Keratinocyte (primary cell): ENCODE data around the gene DCP2. TPM values are rescaled to one million over a fixed set of nuclear protein-coding genes. Genes with fewer than 3 reads are reported as not detected.

Experiments used
- DNase-seq: peaks from one replicate; pipeline ENCODE4 v3.0.0-alpha.2; 2011; ENCODE audit warnings: low read depth, missing footprints, low spot score
- FAIRE-seq: peaks from 2 replicates; lab custom pipeline; 2011; peaks lifted over from hg19 to GRCh38; lab: Jason Lieb, UNC
- H2AFZ ChIP-seq: 2 replicates; pipeline ENCODE4 v1.6.0; 2012; ENCODE audit warnings: low read length, control low read depth, inconsistent platforms; ENCODE audit not compliant: control insufficient read depth
- H3K27ac ChIP-seq: 2 replicates; pipeline ENCODE4 v1.5.1; 2011; ENCODE audit warnings: low read length; ENCODE audit not compliant: control insufficient read depth, insufficient read depth
- H3K27me3 ChIP-seq: 3 replicates; pipeline ENCODE4 v1.6.0; 2011; ENCODE audit warnings: low read length; ENCODE audit not compliant: control insufficient read depth, insufficient read depth; ENCODE audit errors: extremely low read depth
- H3K36me3 ChIP-seq, 2 experiments: 2 replicates in 1 of 2; 3 replicates in 1 of 2; pipeline ENCODE4 v1.5.1; 2011; ENCODE audit warnings: low read length in 2 of 2, mild to moderate bottlenecking in 1 of 2; ENCODE audit not compliant: control insufficient read depth in 2 of 2, insufficient read depth in 2 of 2; ENCODE audit errors: extremely low read depth in 1 of 2
- H3K4me1 ChIP-seq: 3 replicates; pipeline ENCODE4 v1.5.1; 2011; ENCODE audit warnings: low read length; ENCODE audit not compliant: control insufficient read depth, insufficient read depth; ENCODE audit errors: extremely low read depth
- H3K4me2 ChIP-seq: 3 replicates; pipeline ENCODE4 v1.6.0; 2011; ENCODE audit warnings: low read depth, low read length; ENCODE audit not compliant: control insufficient read depth, insufficient read depth; ENCODE audit errors: extremely low read depth
- H3K4me3 ChIP-seq, 3 experiments: fragments of 200-600 bp in 1 of 3; sonication (generic) in 1 of 3; 2 replicates in 2 of 3; 3 replicates in 1 of 3; pipeline ENCODE4 v1.5.1; 2011 to 2016; ENCODE audit warnings: low read length in 3 of 3, mild to moderate bottlenecking in 3 of 3, control low read depth in 2 of 3, inconsistent platforms in 1 of 3, low read depth in 1 of 3, mixed read lengths in 1 of 3, mixed run types in 1 of 3, moderate library complexity in 1 of 3; ENCODE audit not compliant: control insufficient read depth in 2 of 3, insufficient read depth in 2 of 3; ENCODE audit errors: extremely low read depth in 1 of 3
- H3K79me2 ChIP-seq: 2 replicates; pipeline ENCODE4 v1.6.0; 2012; ENCODE audit warnings: low read length; ENCODE audit not compliant: control insufficient read depth, insufficient read depth
- H3K9ac ChIP-seq: 3 replicates; pipeline ENCODE4 v1.6.0; 2011; ENCODE audit warnings: low read length; ENCODE audit not compliant: control insufficient read depth, insufficient read depth; ENCODE audit errors: extremely low read depth
- H3K9me1 ChIP-seq: 3 replicates; pipeline ENCODE4 v1.6.0; 2011; ENCODE audit warnings: low read length; ENCODE audit not compliant: control insufficient read depth, insufficient read depth; ENCODE audit errors: extremely low read depth
- H3K9me3 ChIP-seq: 2 replicates; pipeline ENCODE4 v1.5.1; 2012; ENCODE audit warnings: low read depth, low read length; ENCODE audit not compliant: control insufficient read depth
- H4K20me1 ChIP-seq: 3 replicates; pipeline ENCODE4 v1.6.0; 2011; ENCODE audit warnings: low read length; ENCODE audit not compliant: control insufficient read depth, insufficient read depth; ENCODE audit errors: extremely low read depth
- EZH2 ChIP-seq: IDR thresholded peaks from one replicate; pipeline ENCODE4 v1.6.1; 2012; ENCODE audit warnings: inconsistent platforms, mild to moderate bottlenecking, low read length, moderate library complexity
- dilution Hi-C: fragments of 300-500 bp; cut with MboI; formaldehyde crosslinking; loops from one replicate; pipeline ENCODE4 v1.7.0; 2020; ENCODE audit warnings: low sequenced_read_pairs; ENCODE audit not compliant: extremely low pct_ligation_motif_present
- polyA plus RNA-seq, 5 experiments: library from polyadenylated mRNA; depleted of rRNA in 3 of 5; stranded (reverse) in 3 of 5; stranded (forward) in 1 of 5; unstranded in 1 of 5; fragments of >200 nt; gene quantifications; 1 replicate in 1 of 5; 2 replicates in 3 of 5; 3 replicates in 1 of 5; pipeline versions ENCODE4 v1.2.1 to v1.2.3, GENCODE V29; 2011 to 2012; ENCODE audit warnings: missing spikeins in 2 of 5, low read depth in 1 of 5, low replicate concordance in 1 of 5
- TF ChIP-seq, protein P1 (sequence below), 3 experiments: IDR thresholded peaks in 1 of 3; conservative IDR thresholded peaks in 1 of 3; optimal IDR thresholded peaks in 1 of 3; 2 replicates in 2 of 3; 3 replicates in 1 of 3; pipeline versions ENCODE3 to v1.5.1; 2011; ENCODE audit warnings: low read length in 3 of 3, mild to moderate bottlenecking in 3 of 3, moderate library complexity in 2 of 3, control low read depth in 1 of 3, inconsistent platforms in 1 of 3; ENCODE audit not compliant: insufficient read depth in 2 of 3; ENCODE audit errors: extremely low read depth in 1 of 3

The DCP2 gene
- polyA plus RNA-seq, 1 donor (not counting 4 experiments of a cell fraction or from before 2014, with no cell fraction given): 11.8 TPM

- dilution Hi-C loops: no loop called here
- Histone ChIP-seq H3K4me2 (no peak overlapping the region), H3K9me3 (no peaks in the 10 kb centered on the region), H3K9me1 (peaks cover 2% of the 10 kb centered on the region), H3K79me2 (no peaks in the 10 kb centered on the region), H3K4me3 (no peak overlapping the region), H2AFZ (no peak overlapping the region), H4K20me1 (no peaks in the 10 kb centered on the region), H3K9ac (no peak overlapping the region), H3K27me3 (no peaks in the 10 kb centered on the region), H3K4me1 (peaks cover 35% of the 10 kb centered on the region), H3K27ac (no peak overlapping the region), H3K36me3 (peaks cover 25 to 38% of the 10 kb centered on the region in 2 experiments)
- DNase-seq (no peak), FAIRE-seq (no peak)
- TF ChIP-seq, protein P1, sequence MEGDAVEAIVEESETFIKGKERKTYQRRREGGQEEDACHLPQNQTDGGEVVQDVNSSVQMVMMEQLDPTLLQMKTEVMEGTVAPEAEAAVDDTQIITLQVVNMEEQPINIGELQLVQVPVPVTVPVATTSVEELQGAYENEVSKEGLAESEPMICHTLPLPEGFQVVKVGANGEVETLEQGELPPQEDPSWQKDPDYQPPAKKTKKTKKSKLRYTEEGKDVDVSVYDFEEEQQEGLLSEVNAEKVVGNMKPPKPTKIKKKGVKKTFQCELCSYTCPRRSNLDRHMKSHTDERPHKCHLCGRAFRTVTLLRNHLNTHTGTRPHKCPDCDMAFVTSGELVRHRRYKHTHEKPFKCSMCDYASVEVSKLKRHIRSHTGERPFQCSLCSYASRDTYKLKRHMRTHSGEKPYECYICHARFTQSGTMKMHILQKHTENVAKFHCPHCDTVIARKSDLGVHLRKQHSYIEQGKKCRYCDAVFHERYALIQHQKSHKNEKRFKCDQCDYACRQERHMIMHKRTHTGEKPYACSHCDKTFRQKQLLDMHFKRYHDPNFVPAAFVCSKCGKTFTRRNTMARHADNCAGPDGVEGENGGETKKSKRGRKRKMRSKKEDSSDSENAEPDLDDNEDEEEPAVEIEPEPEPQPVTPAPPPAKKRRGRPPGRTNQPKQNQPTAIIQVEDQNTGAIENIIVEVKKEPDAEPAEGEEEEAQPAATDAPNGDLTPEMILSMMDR (optimal IDR thresholded peaks at IDR 0.05 in 1 of 3, IDR thresholded peaks at IDR 0.05 in 1 of 3, conservative IDR thresholded peaks at IDR 0.05 in 1 of 3; ENCODE audit: extremely low read depth in 1 of 3, insufficient read depth in 2 of 3, low read length in 3 of 3): no peak
- no peak for TF ChIP-seq EZH2
Measured at GRCh38 chr5:113054899-113055298, 78.3 kb downstream of the DCP2 start.

GRCh38 chr5:113056988-113057387, 80.4 kb downstream of the DCP2 start:
- H3K27ac ChIP-seq: no peak overlapping the region
- H3K9ac ChIP-seq: no peak overlapping the region
- FAIRE-seq: no peak
- TF ChIP-seq, protein P1 (optimal IDR thresholded peaks at IDR 0.05 in 1 of 3, IDR thresholded peaks at IDR 0.05 in 1 of 3, conservative IDR thresholded peaks at IDR 0.05 in 1 of 3; ENCODE audit: extremely low read depth in 1 of 3, insufficient read depth in 2 of 3, low read length in 3 of 3): no peak
- TF ChIP-seq EZH2: no peak
- no peaks in the 10 kb centered on the region for H4K20me1 ChIP-seq
- no peak for DNase-seq
- H3K4me2 ChIP-seq: no peak overlapping the region
- peaks cover 6% of the 10 kb centered on the region for H3K9me1 ChIP-seq
- no peak overlapping the region for H3K4me3 ChIP-seq
- H3K36me3 ChIP-seq: peaks cover 24 to 31% of the 10 kb centered on the region in 2 experiments
- H3K79me2 ChIP-seq: no peaks in the 10 kb centered on the region
- H3K9me3 ChIP-seq: no peaks in the 10 kb centered on the region
- no peaks in the 10 kb centered on the region for H3K27me3 ChIP-seq
- no peak overlapping the region for H2AFZ ChIP-seq
- dilution Hi-C loops: no loop called here
- peaks cover 27% of the 10 kb centered on the region for H3K4me1 ChIP-seq
